GM23338 (cell line): ENCODE measurements around the gene PCYT2. TPM values are rescaled to one million over a fixed set of nuclear protein-coding genes. Genes with fewer than 3 reads are reported as not detected.

Experiments
- ATAC-seq: fragments of 200-7000 bp; cut with Tn5 transposase; 3 replicates; pipeline ENCODE4 v1.9.1; 2020
- DNase-seq: peaks from one replicate; pipeline ENCODE4 v3.0.0-alpha.2; 2015; ENCODE audit warnings: low spot score
- H2AFZ ChIP-seq: fragments of 200-600 bp; sonication (generic); 2 replicates; pipeline ENCODE4 v1.8.0; 2016; ENCODE audit warnings: antibody characterized with exemption, mild to moderate bottlenecking, moderate library complexity
- H3F3A ChIP-seq: fragments of 200-600 bp; sonication (generic); replicated peaks from 2 replicates; pipeline ENCODE4 v1.8.0; 2017; ENCODE audit warnings: antibody characterized with exemption, mixed run types, low read depth
- H3K27ac ChIP-seq: fragments of 200-600 bp; sonication (generic); 2 replicates; pipeline ENCODE4 v1.6.1; 2016; ENCODE audit warnings: low read depth
- H3K27me3 ChIP-seq: fragments of 200-600 bp; sonication (generic); 2 replicates; pipeline ENCODE4 v1.8.0; 2016; ENCODE audit warnings: mild to moderate bottlenecking, mixed run types, moderate library complexity; ENCODE audit not compliant: insufficient read depth
- H3K36me3 ChIP-seq: fragments of 200-600 bp; sonication (generic); 2 replicates; pipeline ENCODE4 v1.8.0; 2016; ENCODE audit warnings: mild to moderate bottlenecking; ENCODE audit not compliant: insufficient read depth
- H3K4me1 ChIP-seq: fragments of 200-600 bp; sonication (generic); 2 replicates; pipeline ENCODE4 v1.8.0; 2016; ENCODE audit warnings: mild to moderate bottlenecking, moderate library complexity; ENCODE audit not compliant: insufficient read depth
- H3K4me2 ChIP-seq: fragments of 200-600 bp; sonication (generic); 2 replicates; pipeline ENCODE4 v1.7.1; 2017; ENCODE audit warnings: mixed run types
- H3K4me3 ChIP-seq: fragments of 200-600 bp; sonication (generic); 2 replicates; pipeline ENCODE4 v1.6.1; 2016; ENCODE audit warnings: mixed run types
- H3K79me2 ChIP-seq: fragments of 200-600 bp; sonication (generic); replicated peaks from 2 replicates; pipeline ENCODE4 v1.8.0; 2017; ENCODE audit warnings: mild to moderate bottlenecking; ENCODE audit not compliant: insufficient read depth
- H3K9me2 ChIP-seq: fragments of 200-600 bp; sonication (generic); 2 replicates; pipeline ENCODE4 v1.8.0; 2017; ENCODE audit not compliant: insufficient read depth
- H4K20me1 ChIP-seq: fragments of 200-600 bp; sonication (generic); replicated peaks from 2 replicates; pipeline ENCODE4 v1.8.0; 2017; ENCODE audit warnings: mild to moderate bottlenecking; ENCODE audit not compliant: insufficient read depth
- H3K27ac Mint-ChIP-seq: 2 replicates; pipeline ENCODE4 v1.8.0; 2020; ENCODE audit warnings: inconsistent platforms, mild to moderate bottlenecking, moderate library complexity, mixed read lengths
- H3K27me3 Mint-ChIP-seq: 3 replicates; pipeline ENCODE4 v1.8.0; 2022; ENCODE audit warnings: low read depth, mild to moderate bottlenecking, moderate library complexity, mixed read lengths, inconsistent platforms; ENCODE audit not compliant: insufficient read depth, poor library complexity
- H3K36me3 Mint-ChIP-seq: 3 replicates; pipeline ENCODE4 v1.8.0; 2021; ENCODE audit warnings: low read depth, mild to moderate bottlenecking, inconsistent platforms, moderate library complexity, mixed read lengths
- H3K4me1 Mint-ChIP-seq: 3 replicates; pipeline ENCODE4 v1.8.0; 2020; ENCODE audit warnings: mild to moderate bottlenecking, inconsistent platforms, mixed read lengths
- H3K4me3 Mint-ChIP-seq: 3 replicates; pipeline ENCODE4 v1.8.0; 2021; ENCODE audit warnings: moderate library complexity, mild to moderate bottlenecking, inconsistent platforms, mixed read lengths
- H3K9me3 Mint-ChIP-seq: 3 replicates; pipeline ENCODE4 v1.8.0; 2020; ENCODE audit warnings: moderate library complexity, mild to moderate bottlenecking, inconsistent platforms, mixed read lengths
- CREB1 ChIP-seq: fragments of 250-450 bp; sonication (Bioruptor Pico); IDR thresholded peaks from 2 replicates; pipeline ENCODE4 v1.5.0; 2020; ENCODE audit warnings: low read depth, mild to moderate bottlenecking, moderate library complexity
- EZH2 ChIP-seq: fragments of 200-600 bp; sonication (generic); IDR thresholded peaks from one replicate; pipeline ENCODE4 v1.8.0; 2017; ENCODE audit warnings: antibody characterized with exemption, mild to moderate bottlenecking, low read depth; ENCODE audit not compliant: unreplicated experiment
- EZH2phosphoT487 ChIP-seq: fragments of 200-600 bp; sonication (generic); IDR thresholded peaks from one replicate; pipeline ENCODE4 v1.8.1; 2018; ENCODE audit warnings: antibody characterized with exemption; ENCODE audit not compliant: unreplicated experiment
- JUNB ChIP-seq: IDR thresholded peaks from one replicate; pipeline ENCODE4 v1.6.1; 2016; ENCODE audit warnings: antibody characterized with exemption; ENCODE audit not compliant: unreplicated experiment
- NANOG ChIP-seq: IDR thresholded peaks from 2 replicates; pipeline ENCODE4 v1.6.1; 2016; ENCODE audit warnings: antibody characterized with exemption, borderline replicate concordance
- POLR2AphosphoS5 ChIP-seq: IDR thresholded peaks from 2 replicates; pipeline ENCODE4 v1.6.1; 2016; ENCODE audit warnings: antibody characterized with exemption, low read depth
- STAT1 ChIP-seq: IDR thresholded peaks from one replicate; pipeline ENCODE4 v1.6.1; 2016; ENCODE audit warnings: antibody characterized with exemption; ENCODE audit not compliant: unreplicated experiment
- ZNF114 ChIP-seq: fragments of 250-450 bp; sonication (Bioruptor Pico); IDR thresholded peaks from 2 replicates; pipeline ENCODE4 v1.5.0; 2020; ENCODE audit warnings: mild to moderate bottlenecking, moderate library complexity
- ZNF331 ChIP-seq: fragments of 250-450 bp; sonication (Bioruptor Pico); IDR thresholded peaks from 2 replicates; pipeline ENCODE4 v1.5.0; 2020; ENCODE audit warnings: low read depth, mild to moderate bottlenecking, moderate library complexity
- polyA plus RNA-seq: library from polyadenylated mRNA; unstranded; fragments of >200 nt; fragmentation: Nextera tagmentation; extraction: Ambion mirVana; gene quantifications from 2 replicates; pipeline ENCODE4 v1.2.1, GENCODE V29; 2016
- total RNA-seq: library from RNA; depleted of rRNA; stranded (reverse); fragments of >200 nt; shearing (Covaris generic); gene quantifications from 2 replicates; pipeline ENCODE4 v1.2.3, GENCODE V29; 2014
- TF ChIP-seq, protein P1 (sequence below), 2 experiments: fragments of 200-600 bp in 1 of 2; sonication (generic) in 1 of 2; conservative IDR thresholded peaks; 2 replicates each; pipeline versions ENCODE4 v1.5.1 to v1.6.1; 2016 to 2017; ENCODE audit warnings: antibody characterized with exemption in 2 of 2, low read depth in 2 of 2, mild to moderate bottlenecking in 2 of 2, moderate library complexity in 1 of 2
- TF ChIP-seq, protein P2 (sequence below): fragments of 250-450 bp; sonication (Bioruptor Pico); IDR thresholded peaks from 2 replicates; pipeline ENCODE4 v1.5.0; 2020; ENCODE audit warnings: mild to moderate bottlenecking, moderate library complexity
- TF ChIP-seq, protein P3 (sequence below): IDR thresholded peaks from one replicate; pipeline ENCODE4 v1.6.1; 2018; ENCODE audit warnings: antibody characterized with exemption; ENCODE audit not compliant: unreplicated experiment
- TF ChIP-seq, protein P4 (sequence below): IDR thresholded peaks from 2 replicates; pipeline ENCODE4 v1.6.1; 2016; ENCODE audit warnings: antibody characterized with exemption

PCYT2 gene
- total and polyA plus RNA-seq, 2 experiments from 2014 or later, result 51.6 to 82.9 TPM

DNA sequence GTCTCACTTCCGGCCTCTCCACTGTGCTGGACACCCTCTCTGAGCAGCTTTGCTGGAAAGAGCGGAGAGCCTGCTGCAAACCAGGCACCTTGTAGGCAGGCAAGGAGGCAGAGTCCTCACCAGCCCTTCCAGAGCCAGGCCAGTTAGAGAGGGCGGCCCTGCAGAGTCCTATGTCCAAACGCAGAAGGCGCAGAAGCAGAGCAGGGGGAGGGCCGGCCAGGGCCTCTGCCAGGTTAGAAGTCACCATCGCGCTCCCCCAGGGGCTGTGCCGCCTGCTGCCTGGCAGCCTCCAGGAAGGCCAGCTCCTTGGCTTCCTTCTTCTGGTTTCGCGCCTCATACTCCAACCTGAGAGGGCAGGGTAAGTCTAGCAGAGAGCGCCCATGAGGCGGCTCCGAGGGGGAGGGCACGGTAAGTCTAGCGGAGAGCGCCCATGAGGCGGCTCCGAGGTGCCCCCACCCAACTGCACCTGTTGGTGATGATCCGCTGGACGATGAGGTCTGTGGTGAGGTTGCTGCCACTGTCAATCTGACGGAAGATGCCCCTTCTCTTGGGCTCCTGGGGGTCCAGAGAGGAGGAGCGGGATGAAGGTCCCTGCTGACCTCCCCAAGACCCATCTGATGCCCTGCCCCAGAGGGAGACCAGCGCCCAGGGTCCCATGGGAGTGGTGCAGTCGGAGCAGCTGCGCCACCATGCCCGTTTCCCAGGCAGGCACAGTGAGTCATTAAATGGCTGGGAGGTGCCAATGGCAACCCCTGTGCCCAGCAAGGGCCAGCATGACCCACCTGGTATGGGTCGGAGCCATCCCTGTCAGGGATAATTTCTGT, 6.4 kb downstream of the PCYT2 start:
- Histone ChIP-seq H3K27me3 (peaks cover 18% of the 10 kb centered on the region), H3K79me2 (peaks cover under 1% of the 10 kb centered on the region), H3K4me2 (no peak overlapping the region), H4K20me1 (peaks cover 2% of the 10 kb centered on the region), H2AFZ (no peak overlapping the region), H3K4me1 (no peaks in the 10 kb centered on the region; the same call in none of the 2 replicates), H3K4me3 (no peak overlapping the region), H3K27ac (no peak overlapping the region), H3F3A (peaks cover 15% of the 10 kb centered on the region), H3K36me3 (peaks cover 6% of the 10 kb centered on the region; the same call in 1 of the 2 replicates), H3K9me2 (no peaks in the 10 kb centered on the region)
- Mint-ChIP-seq H3K27ac (no peak overlapping the region), H3K27me3 (peaks cover 19% of the 10 kb centered on the region), H3K4me1 (peaks cover 3% of the 10 kb centered on the region; the same call in 2 of the 3 replicates), H3K9me3 (no peaks in the 10 kb centered on the region), H3K4me3 (no peak overlapping the region), H3K36me3 (peaks cover 8% of the 10 kb centered on the region)
- ATAC-seq (no peak), DNase-seq (no peak)
- TF ChIP-seq ZNF114 (CRISPR knock-in tag), result no peak
- TF ChIP-seq ZNF331 (CRISPR knock-in tag), result no peak
- TF ChIP-seq, protein P1, sequence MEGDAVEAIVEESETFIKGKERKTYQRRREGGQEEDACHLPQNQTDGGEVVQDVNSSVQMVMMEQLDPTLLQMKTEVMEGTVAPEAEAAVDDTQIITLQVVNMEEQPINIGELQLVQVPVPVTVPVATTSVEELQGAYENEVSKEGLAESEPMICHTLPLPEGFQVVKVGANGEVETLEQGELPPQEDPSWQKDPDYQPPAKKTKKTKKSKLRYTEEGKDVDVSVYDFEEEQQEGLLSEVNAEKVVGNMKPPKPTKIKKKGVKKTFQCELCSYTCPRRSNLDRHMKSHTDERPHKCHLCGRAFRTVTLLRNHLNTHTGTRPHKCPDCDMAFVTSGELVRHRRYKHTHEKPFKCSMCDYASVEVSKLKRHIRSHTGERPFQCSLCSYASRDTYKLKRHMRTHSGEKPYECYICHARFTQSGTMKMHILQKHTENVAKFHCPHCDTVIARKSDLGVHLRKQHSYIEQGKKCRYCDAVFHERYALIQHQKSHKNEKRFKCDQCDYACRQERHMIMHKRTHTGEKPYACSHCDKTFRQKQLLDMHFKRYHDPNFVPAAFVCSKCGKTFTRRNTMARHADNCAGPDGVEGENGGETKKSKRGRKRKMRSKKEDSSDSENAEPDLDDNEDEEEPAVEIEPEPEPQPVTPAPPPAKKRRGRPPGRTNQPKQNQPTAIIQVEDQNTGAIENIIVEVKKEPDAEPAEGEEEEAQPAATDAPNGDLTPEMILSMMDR (conservative IDR thresholded peaks at IDR 0.05; ENCODE audit: low read depth in 2 of 2), result no peak
- TF ChIP-seq, protein P2, sequence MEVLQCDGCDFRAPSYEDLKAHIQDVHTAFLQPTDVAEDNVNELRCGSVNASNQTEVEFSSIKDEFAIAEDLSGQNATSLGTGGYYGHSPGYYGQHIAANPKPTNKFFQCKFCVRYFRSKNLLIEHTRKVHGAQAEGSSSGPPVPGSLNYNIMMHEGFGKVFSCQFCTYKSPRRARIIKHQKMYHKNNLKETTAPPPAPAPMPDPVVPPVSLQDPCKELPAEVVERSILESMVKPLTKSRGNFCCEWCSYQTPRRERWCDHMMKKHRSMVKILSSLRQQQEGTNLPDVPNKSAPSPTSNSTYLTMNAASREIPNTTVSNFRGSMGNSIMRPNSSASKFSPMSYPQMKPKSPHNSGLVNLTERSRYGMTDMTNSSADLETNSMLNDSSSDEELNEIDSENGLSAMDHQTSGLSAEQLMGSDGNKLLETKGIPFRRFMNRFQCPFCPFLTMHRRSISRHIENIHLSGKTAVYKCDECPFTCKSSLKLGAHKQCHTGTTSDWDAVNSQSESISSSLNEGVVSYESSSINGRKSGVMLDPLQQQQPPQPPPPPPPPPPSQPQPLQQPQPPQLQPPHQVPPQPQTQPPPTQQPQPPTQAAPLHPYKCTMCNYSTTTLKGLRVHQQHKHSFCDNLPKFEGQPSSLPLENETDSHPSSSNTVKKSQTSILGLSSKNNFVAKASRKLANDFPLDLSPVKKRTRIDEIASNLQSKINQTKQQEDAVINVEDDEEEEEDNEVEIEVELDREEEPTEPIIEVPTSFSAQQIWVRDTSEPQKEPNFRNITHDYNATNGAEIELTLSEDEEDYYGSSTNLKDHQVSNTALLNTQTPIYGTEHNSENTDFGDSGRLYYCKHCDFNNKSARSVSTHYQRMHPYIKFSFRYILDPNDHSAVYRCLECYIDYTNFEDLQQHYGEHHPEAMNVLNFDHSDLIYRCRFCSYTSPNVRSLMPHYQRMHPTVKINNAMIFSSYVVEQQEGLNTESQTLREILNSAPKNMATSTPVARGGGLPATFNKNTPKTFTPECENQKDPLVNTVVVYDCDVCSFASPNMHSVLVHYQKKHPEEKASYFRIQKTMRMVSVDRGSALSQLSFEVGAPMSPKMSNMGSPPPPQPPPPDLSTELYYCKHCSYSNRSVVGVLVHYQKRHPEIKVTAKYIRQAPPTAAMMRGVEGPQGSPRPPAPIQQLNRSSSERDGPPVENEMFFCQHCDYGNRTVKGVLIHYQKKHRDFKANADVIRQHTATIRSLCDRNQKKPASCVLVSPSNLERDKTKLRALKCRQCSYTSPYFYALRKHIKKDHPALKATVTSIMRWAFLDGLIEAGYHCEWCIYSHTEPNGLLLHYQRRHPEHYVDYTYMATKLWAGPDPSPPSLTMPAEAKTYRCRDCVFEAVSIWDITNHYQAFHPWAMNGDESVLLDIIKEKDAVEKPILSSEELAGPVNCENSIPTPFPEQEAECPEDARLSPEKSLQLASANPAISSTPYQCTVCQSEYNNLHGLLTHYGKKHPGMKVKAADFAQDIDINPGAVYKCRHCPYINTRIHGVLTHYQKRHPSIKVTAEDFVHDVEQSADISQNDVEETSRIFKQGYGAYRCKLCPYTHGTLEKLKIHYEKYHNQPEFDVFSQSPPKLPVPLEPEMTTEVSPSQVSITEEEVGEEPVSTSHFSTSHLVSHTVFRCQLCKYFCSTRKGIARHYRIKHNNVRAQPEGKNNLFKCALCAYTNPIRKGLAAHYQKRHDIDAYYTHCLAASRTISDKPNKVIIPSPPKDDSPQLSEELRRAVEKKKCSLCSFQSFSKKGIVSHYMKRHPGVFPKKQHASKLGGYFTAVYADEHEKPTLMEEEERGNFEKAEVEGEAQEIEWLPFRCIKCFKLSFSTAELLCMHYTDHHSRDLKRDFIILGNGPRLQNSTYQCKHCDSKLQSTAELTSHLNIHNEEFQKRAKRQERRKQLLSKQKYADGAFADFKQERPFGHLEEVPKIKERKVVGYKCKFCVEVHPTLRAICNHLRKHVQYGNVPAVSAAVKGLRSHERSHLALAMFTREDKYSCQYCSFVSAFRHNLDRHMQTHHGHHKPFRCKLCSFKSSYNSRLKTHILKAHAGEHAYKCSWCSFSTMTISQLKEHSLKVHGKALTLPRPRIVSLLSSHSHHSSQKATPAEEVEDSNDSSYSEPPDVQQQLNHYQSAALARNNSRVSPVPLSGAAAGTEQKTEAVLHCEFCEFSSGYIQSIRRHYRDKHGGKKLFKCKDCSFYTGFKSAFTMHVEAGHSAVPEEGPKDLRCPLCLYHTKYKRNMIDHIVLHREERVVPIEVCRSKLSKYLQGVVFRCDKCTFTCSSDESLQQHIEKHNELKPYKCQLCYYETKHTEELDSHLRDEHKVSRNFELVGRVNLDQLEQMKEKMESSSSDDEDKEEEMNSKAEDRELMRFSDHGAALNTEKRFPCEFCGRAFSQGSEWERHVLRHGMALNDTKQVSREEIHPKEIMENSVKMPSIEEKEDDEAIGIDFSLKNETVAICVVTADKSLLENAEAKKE, result no peak
- no peak for TF ChIP-seq CREB1
- TF ChIP-seq EZH2, result no peak
- no peak for TF ChIP-seq NANOG
- no peak for TF ChIP-seq POLR2AphosphoS5
- TF ChIP-seq, protein P3, sequence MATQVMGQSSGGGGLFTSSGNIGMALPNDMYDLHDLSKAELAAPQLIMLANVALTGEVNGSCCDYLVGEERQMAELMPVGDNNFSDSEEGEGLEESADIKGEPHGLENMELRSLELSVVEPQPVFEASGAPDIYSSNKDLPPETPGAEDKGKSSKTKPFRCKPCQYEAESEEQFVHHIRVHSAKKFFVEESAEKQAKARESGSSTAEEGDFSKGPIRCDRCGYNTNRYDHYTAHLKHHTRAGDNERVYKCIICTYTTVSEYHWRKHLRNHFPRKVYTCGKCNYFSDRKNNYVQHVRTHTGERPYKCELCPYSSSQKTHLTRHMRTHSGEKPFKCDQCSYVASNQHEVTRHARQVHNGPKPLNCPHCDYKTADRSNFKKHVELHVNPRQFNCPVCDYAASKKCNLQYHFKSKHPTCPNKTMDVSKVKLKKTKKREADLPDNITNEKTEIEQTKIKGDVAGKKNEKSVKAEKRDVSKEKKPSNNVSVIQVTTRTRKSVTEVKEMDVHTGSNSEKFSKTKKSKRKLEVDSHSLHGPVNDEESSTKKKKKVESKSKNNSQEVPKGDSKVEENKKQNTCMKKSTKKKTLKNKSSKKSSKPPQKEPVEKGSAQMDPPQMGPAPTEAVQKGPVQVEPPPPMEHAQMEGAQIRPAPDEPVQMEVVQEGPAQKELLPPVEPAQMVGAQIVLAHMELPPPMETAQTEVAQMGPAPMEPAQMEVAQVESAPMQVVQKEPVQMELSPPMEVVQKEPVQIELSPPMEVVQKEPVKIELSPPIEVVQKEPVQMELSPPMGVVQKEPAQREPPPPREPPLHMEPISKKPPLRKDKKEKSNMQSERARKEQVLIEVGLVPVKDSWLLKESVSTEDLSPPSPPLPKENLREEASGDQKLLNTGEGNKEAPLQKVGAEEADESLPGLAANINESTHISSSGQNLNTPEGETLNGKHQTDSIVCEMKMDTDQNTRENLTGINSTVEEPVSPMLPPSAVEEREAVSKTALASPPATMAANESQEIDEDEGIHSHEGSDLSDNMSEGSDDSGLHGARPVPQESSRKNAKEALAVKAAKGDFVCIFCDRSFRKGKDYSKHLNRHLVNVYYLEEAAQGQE, result no peak
- TF ChIP-seq EZH2phosphoT487, result no peak
- TF ChIP-seq, protein P4, sequence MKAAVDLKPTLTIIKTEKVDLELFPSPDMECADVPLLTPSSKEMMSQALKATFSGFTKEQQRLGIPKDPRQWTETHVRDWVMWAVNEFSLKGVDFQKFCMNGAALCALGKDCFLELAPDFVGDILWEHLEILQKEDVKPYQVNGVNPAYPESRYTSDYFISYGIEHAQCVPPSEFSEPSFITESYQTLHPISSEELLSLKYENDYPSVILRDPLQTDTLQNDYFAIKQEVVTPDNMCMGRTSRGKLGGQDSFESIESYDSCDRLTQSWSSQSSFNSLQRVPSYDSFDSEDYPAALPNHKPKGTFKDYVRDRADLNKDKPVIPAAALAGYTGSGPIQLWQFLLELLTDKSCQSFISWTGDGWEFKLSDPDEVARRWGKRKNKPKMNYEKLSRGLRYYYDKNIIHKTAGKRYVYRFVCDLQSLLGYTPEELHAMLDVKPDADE, result no peak
- no peak for TF ChIP-seq STAT1
- no peak for TF ChIP-seq JUNB
